HepG2 (cell line): ENCODE results near the gene MADCAM1. TPM values are rescaled to one million over a fixed set of nuclear protein-coding genes. Genes with fewer than 3 reads are reported as not detected.
A peak's percentile ranks its signal among the peaks of the same experiment; 100 is the strongest.

Experiments used
- FOSL2 ChIP-seq: sonication (generic); formaldehyde crosslinking; IDR thresholded peaks from 2 replicates; pipeline ENCODE4 v1.4.0; 2020; ENCODE audit warnings: missing genetic modification reagents
- IRX3 ChIP-seq: sonication (generic); formaldehyde crosslinking; IDR thresholded peaks from 2 replicates; pipeline ENCODE4 v1.8.1; 2023; ENCODE audit warnings: mild to moderate bottlenecking, low read depth, missing genetic modification reagents, borderline replicate concordance
- NFATC3 ChIP-seq: sonication (generic); formaldehyde crosslinking; IDR thresholded peaks from 2 replicates; pipeline ENCODE4 v1.5.1; 2020; ENCODE audit warnings: mild to moderate bottlenecking, missing genetic modification reagents
- ONECUT2 ChIP-seq: sonication (generic); formaldehyde crosslinking; IDR thresholded peaks from 2 replicates; pipeline ENCODE4 v1.4.0; 2020; ENCODE audit warnings: missing genetic modification reagents
- PITX1 ChIP-seq: sonication (generic); formaldehyde crosslinking; IDR thresholded peaks from 2 replicates; pipeline ENCODE4 v1.5.1; 2020; ENCODE audit warnings: mild to moderate bottlenecking, missing genetic modification reagents
- PRDM4 ChIP-seq: sonication (generic); formaldehyde crosslinking; IDR thresholded peaks from 2 replicates; pipeline ENCODE4 v1.9.0; 2021; ENCODE audit warnings: missing genetic modification reagents, borderline replicate concordance
- REXO4 ChIP-seq: sonication (generic); formaldehyde crosslinking; IDR thresholded peaks from 2 replicates; pipeline ENCODE4 v1.8.0; 2022; ENCODE audit warnings: missing genetic modification reagents, mild to moderate bottlenecking, borderline replicate concordance
- SSRP1 ChIP-seq: IDR thresholded peaks from 2 replicates; pipeline ENCODE4 v1.6.1; 2016; ENCODE audit warnings: control low read depth
- TOE1 ChIP-seq: sonication (generic); formaldehyde crosslinking; IDR thresholded peaks from 2 replicates; pipeline ENCODE4 v1.4.0; 2020; ENCODE audit warnings: mild to moderate bottlenecking, missing genetic modification reagents
- ZNF343 ChIP-seq: sonication (generic); formaldehyde crosslinking; IDR thresholded peaks from 2 replicates; pipeline ENCODE4 v1.4.0; 2020; ENCODE audit warnings: mild to moderate bottlenecking, missing genetic modification reagents
- ZNF609 ChIP-seq: sonication (generic); formaldehyde crosslinking; IDR thresholded peaks from 2 replicates; pipeline ENCODE4 v1.4.0; 2020; ENCODE audit warnings: mild to moderate bottlenecking, missing genetic modification reagents, borderline replicate concordance
- ZNF670 ChIP-seq: sonication (generic); formaldehyde crosslinking; IDR thresholded peaks from 2 replicates; pipeline ENCODE4 v1.8.0; 2022; ENCODE audit warnings: mild to moderate bottlenecking, missing genetic modification reagents, borderline replicate concordance
- ZNF761 ChIP-seq: sonication (generic); formaldehyde crosslinking; conservative IDR thresholded peaks from 2 replicates; pipeline ENCODE4 v1.4.0; 2020; ENCODE audit warnings: mild to moderate bottlenecking, missing genetic modification reagents
- ZNF770 ChIP-seq: sonication (generic); formaldehyde crosslinking; IDR thresholded peaks from 2 replicates; pipeline ENCODE4 v1.5.0; 2020; ENCODE audit warnings: mild to moderate bottlenecking, missing genetic modification reagents
- ZNF841 ChIP-seq: sonication (generic); formaldehyde crosslinking; IDR thresholded peaks from 2 replicates; pipeline ENCODE4 v1.8.1; 2023; ENCODE audit warnings: missing genetic modification reagents, borderline replicate concordance
- polyA plus RNA-seq, 8 experiments: library from polyadenylated mRNA; depleted of rRNA in 3 of 8; stranded (reverse) in 7 of 8; unstranded in 1 of 8; fragments of >200 nt; fragmentation: Illumina TruSeq in 4 of 8; extraction: Trizol in 4 of 8; gene quantifications; 2 replicates each; pipeline versions ENCODE4 v1.2.1 to v1.2.3, GENCODE V29; 2011 to 2016; ENCODE audit warnings: low read depth in 4 of 8, missing spikeins in 1 of 8, mixed read lengths in 1 of 8; ENCODE audit not compliant: insufficient read depth in 1 of 8
- total RNA-seq, 5 experiments: library from RNA; depleted of rRNA; stranded (reverse); fragments of >200 nt; fragmentation: Illumina TruSeq; extraction: Trizol; gene quantifications; 2 replicates each; pipeline ENCODE4 v1.2.3, GENCODE V29; 2016; ENCODE audit warnings: low read depth in 1 of 5

MADCAM1 gene
- total and polyA plus RNA-seq, 2 of the 13 experiments (the other 11 are each of a cell fraction or from before 2014, with no cell fraction given): 0.29 to 0.33 TPM

- TF ChIP-seq ZNF609 (CRISPR knock-in tag): peak; percentile 77
- peak; percentile 71 for TF ChIP-seq FOSL2
- TF ChIP-seq REXO4 (CRISPR knock-in tag): no peak
- no peak for TF ChIP-seq PITX1
- 0 out of 2 replicates have a peak, but pooled peaks have one; percentile 59 for TF ChIP-seq ZNF670 (CRISPR knock-in tag)
- TF ChIP-seq ZNF770 (CRISPR knock-in tag): no peak
- peak; percentile 99 for TF ChIP-seq ONECUT2
- TF ChIP-seq SSRP1 (CRISPR knock-in tag): no peak
- TF ChIP-seq ZNF761: no peak
- TF ChIP-seq TOE1 (CRISPR knock-in tag): no peak
- TF ChIP-seq PRDM4 (CRISPR knock-in tag): no peak
- TF ChIP-seq ZNF841: no peak
- 0 out of 2 replicates have a peak, but pooled peaks have one; percentile 69 for TF ChIP-seq ZNF343
- no peak for TF ChIP-seq NFATC3 (CRISPR knock-in tag)
- no peak for TF ChIP-seq IRX3
Observed at GRCh38 chr19:461721-462551, 34.4 kb upstream of the MADCAM1 start (continued).
